HG03139 (cell line): Measurements from ENCODE around the gene CCDC78.
"Not testable (repeated sequence)": the region's sequence is repeated elsewhere in the genome, so short reads cannot be mapped to it uniquely, and the experiment has no call there.

ENCODE experiments used
- ATAC-seq: cut with Tn5 transposase; IDR thresholded peaks from one replicate; pipeline ENCODE4 v1.9.1; 2021; ENCODE audit not compliant: unreplicated experiment

The CCDC78 gene

GRCh38 chr16:695355-696089 is 30.7 kb downstream of the CCDC78 start:
- no peak for ATAC-seq

- ATAC-seq: no peak
Observed at GRCh38 chr16:694863-695354, 31.3 kb downstream of the CCDC78 start.

GRCh38 chr16:694187-694862 is 31.9 kb downstream of the CCDC78 start:
- no peak for ATAC-seq

GRCh38 chr16:693766-694165 is 32.5 kb downstream of the CCDC78 start:
- ATAC-seq: no peak

- ATAC-seq: no peak
Observed at GRCh38 chr16:693364-693763, 32.9 kb downstream of the CCDC78 start.

GRCh38 chr16:692356-693108 is 33.7 kb downstream of the CCDC78 start:
- no peak for ATAC-seq

- ATAC-seq: not testable (repeated sequence)
Observed at GRCh38 chr16:691242-691641, 35.0 kb downstream of the CCDC78 start.

GRCh38 chr16:689175-689897 is 36.9 kb downstream of the CCDC78 start:
- no peak for ATAC-seq

GRCh38 chr16:687499-687898 is 38.7 kb downstream of the CCDC78 start:
- ATAC-seq: no peak

- no peak for ATAC-seq
Observed at GRCh38 chr16:686459-687260, 39.6 kb downstream of the CCDC78 start.

- no peak for ATAC-seq
Observed at GRCh38 chr16:685967-686366, 40.3 kb downstream of the CCDC78 start.

GRCh38 chr16:684961-685696 is 41.1 kb downstream of the CCDC78 start:
- no peak for ATAC-seq

GRCh38 chr16:684071-684794 is 42.0 kb downstream of the CCDC78 start, which contains the start of gene JMJD8:
TSS of gene JMJD8 (minus strand) at chr16:684334. CDS start at chr16:684319, 15 bp downstream.
- ATAC-seq: peak; percentile 35

GRCh38 chr16:683396-684070 is 42.7 kb downstream of the CCDC78 start:
- no peak for ATAC-seq

- ATAC-seq: no peak
Observed at GRCh38 chr16:682493-683395, 43.5 kb downstream of the CCDC78 start.

- ATAC-seq: no peak
Observed at GRCh38 chr16:681746-682427, 44.4 kb downstream of the CCDC78 start.
